Retinal pigment epithelial cell (primary cell): Measurements from ENCODE around the gene LAP3.

Source experiments
- DNase-seq: peaks from one replicate; pipeline ENCODE4 v3.0.0-alpha.2; 2010; ENCODE audit warnings: low read depth
- H3K4me3 ChIP-seq: 2 replicates; pipeline ENCODE4 v1.5.1; 2011; ENCODE audit warnings: mild to moderate bottlenecking, low read length, control low read depth, moderate library complexity
- CTCF ChIP-seq: conservative IDR thresholded peaks from 2 replicates; pipeline ENCODE4 v1.5.1; 2011; ENCODE audit warnings: low read depth, low read length, control low read depth, inconsistent platforms

The LAP3 gene

GRCh38 chr4:17647927-17648326, 70.9 kb downstream of the LAP3 start:
- TF ChIP-seq CTCF = peak; percentile 12
- no peak overlapping the region for H3K4me3 ChIP-seq
- DNase-seq = no peak

- H3K4me3 ChIP-seq = no peak overlapping the region
- TF ChIP-seq CTCF = no peak
- no peak for DNase-seq
These were observed 73.4 kb downstream of the LAP3 start for GRCh38 chr4:17650406-17650805.

- no peak for DNase-seq
- H3K4me3 ChIP-seq = no peak overlapping the region
- no peak for TF ChIP-seq CTCF
These were observed 77.7 kb downstream of the LAP3 start for GRCh38 chr4:17654701-17655100.

GRCh38 chr4:17657090-17657489, 80.1 kb downstream of the LAP3 start:
- H3K4me3 ChIP-seq = no peak overlapping the region
- no peak for TF ChIP-seq CTCF
- DNase-seq = no peak
